RPMI8226 (cell line): ENCODE data around the gene KCMF1.

Experiments used
- DNase-seq: peaks from one replicate; pipeline ENCODE4 v3.0.0-alpha.2; 2015

KCMF1 gene

DNA sequence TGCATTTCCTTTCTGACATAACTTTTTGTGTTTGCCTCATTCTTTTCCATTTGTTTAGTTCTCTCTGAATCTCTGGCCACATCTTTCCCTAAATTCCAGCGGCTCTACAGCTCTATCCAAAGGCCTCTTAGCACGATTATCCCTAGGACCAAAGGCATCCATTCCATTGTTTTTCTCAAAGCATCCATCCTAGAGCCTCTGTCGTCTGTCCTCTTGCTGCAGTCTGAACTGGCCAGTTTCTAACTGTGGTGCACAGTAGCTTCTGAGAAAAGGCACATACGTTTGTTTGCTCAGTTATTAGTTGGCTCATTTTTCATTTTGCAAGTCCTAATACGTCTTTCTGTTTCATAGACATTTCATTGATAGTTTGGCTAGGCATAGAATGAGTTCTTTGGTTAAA lies 116.6 kb downstream of the KCMF1 start:
- no peak for DNase-seq

DNA sequence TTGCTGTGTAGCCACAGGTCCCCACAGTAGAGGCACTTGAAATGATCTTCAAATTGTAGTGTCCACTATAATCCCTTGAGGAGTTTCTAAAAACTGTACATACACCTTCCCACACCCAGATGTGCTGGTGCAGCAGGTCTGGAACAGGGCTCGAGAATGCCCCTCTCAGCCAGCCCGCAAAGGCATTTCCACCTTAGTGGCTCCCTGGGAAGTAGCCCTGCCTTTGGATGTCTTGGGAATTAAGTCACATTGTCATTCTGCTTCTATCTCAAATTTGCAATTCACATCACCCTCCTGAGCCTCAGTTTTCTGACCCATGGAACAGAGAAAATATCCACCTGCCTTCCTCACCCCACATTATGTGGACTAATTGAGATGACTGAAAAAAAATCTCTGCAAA lies 118.0 kb downstream of the KCMF1 start:
- DNase-seq, result no peak

GRCh38 chr2:85089585-85089984 lies 118.6 kb downstream of the KCMF1 start:
- peak; percentile 72 for DNase-seq

GRCh38 chr2:85091838-85092237 lies 120.9 kb downstream of the KCMF1 start:
- DNase-seq, result no peak

DNA sequence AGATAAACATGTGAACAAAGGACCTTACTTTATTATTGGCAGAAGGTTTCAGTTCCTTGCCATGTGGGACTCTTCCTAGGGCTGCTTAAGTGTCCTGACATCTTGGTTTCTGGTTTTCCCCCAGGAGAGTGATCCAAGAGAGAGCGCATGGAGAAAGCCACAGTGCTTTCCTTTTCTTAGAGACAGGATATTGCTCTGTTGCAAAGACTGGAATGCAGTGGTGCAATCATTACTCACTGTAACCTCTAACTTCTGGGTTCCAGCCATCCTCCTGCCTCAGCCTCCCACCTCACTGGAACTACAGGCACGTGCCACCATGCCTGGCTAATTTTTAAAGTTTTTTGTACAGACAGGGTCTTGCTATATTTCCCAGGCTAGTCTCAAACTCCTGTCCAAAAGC lies 124.1 kb downstream of the KCMF1 start:
- no peak for DNase-seq

GRCh38 chr2:85096616-85097015 lies 125.7 kb downstream of the KCMF1 start:
- DNase-seq, result no peak

DNA sequence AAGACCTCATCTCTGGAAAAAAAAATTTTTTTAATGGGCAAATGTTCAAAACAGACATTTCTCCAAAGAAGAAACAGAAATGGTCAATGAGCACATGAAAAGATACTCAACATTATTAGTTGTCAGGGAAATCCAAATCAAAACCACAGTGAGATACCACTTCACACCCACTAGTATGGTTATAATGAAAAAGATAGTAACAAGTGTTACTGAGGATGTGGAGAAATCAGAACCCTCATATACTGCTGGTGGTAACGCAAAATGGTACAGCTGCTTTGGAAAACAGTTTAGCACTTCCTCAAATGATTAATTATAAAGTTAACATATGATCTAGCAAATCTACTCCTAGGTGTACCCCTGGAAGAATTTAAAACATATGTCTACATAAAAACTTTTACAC lies 133.3 kb downstream of the KCMF1 start:
- no peak for DNase-seq

DNA sequence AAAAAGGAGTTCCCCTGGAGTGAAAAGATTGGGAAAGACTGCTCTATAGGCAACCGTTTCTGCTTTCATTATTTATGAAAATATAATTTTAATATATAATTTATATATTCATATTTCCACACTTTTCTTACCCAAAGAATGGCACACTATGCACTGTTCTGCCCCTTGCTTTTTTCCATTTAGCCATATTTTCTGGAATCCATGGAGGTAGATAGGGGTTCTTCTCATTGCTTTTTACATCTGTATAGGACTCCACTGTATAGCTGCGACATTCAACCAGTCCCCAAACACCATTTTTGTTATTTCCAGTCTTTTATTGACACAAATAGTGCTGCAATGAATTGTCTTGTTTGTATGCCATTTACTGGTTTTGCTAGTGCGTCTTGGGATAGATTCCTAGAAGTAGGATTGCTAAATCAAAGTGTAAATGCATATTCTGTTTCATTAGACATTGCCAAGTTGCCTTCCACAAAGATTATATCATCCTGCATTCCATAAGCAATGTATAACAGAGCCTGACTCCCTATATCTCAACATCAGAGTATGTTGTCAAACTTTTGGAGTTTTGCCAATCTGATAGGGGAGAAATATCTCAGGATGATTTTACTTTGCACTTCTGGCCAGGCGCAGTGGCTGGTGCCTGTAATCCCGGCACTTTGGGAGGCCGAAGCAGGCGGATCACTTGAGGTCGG lies 135.7 kb downstream of the KCMF1 start:
- no peak for DNase-seq
